ENCODE data around the gene IQSEC1. TPM values are rescaled to one million over a fixed set of nuclear protein-coding genes. Genes with fewer than 3 reads are reported as not detected.

Gene IQSEC1
- total and polyA plus RNA-seq, 10 of the 15 experiments (the other 5 are each of a cell fraction or from before 2014, with no cell fraction given) = 0.92 to 55.2 (median 8.5) TPM

DNA sequence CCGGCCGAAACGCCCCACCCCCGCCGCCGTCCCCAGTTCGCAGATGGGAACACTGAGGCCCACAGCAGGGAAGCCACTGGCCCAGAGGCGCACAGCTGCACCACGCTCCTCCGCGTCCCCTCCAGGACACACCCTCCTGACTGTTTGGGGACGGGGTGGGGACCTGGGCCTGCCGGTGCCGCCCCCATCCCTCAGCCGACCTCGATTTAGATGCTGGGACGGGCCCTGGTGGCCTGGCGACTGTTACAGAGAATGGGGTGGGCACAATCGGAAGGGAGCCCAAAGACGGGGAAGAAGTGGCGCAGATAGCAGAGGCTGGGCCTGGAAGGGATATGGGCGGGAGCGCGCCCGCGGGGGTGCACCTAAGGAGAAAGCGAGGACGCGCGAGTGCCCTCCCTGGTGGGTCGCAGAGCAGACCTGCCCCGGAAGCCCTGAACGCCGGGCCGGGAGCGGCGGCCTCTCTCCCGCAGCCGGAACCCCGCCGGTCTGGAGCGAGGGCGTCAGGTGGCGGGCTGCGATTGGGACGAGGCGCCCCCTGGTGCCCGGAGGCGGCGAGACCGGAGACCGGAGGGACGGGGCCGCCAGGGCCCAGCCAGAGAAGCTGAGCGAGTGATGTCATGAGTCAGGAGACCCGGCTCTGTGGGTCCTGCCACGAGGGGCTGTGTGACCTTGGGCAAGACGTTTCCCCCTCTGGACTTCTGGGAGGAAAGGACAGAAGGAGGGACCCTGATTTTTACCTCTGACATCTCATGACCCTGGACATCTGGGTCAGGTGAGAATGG lies 78.4 kb downstream of the IQSEC1 start (continued):
- TF ChIP-seq, protein P1, sequence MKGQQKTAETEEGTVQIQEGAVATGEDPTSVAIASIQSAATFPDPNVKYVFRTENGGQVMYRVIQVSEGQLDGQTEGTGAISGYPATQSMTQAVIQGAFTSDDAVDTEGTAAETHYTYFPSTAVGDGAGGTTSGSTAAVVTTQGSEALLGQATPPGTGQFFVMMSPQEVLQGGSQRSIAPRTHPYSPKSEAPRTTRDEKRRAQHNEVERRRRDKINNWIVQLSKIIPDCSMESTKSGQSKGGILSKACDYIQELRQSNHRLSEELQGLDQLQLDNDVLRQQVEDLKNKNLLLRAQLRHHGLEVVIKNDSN (IDR thresholded peaks at IDR 0.05; ENCODE audit: borderline replicate concordance, extremely low read length, insufficient read depth, low read depth, low read length) = peak; percentile 40
- TF ChIP-seq, protein P2, sequence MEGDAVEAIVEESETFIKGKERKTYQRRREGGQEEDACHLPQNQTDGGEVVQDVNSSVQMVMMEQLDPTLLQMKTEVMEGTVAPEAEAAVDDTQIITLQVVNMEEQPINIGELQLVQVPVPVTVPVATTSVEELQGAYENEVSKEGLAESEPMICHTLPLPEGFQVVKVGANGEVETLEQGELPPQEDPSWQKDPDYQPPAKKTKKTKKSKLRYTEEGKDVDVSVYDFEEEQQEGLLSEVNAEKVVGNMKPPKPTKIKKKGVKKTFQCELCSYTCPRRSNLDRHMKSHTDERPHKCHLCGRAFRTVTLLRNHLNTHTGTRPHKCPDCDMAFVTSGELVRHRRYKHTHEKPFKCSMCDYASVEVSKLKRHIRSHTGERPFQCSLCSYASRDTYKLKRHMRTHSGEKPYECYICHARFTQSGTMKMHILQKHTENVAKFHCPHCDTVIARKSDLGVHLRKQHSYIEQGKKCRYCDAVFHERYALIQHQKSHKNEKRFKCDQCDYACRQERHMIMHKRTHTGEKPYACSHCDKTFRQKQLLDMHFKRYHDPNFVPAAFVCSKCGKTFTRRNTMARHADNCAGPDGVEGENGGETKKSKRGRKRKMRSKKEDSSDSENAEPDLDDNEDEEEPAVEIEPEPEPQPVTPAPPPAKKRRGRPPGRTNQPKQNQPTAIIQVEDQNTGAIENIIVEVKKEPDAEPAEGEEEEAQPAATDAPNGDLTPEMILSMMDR (IDR thresholded peaks at IDR 0.05 in 2 of 3, conservative IDR thresholded peaks at IDR 0.05 in 1 of 3; ENCODE audit: control insufficient read depth in 2 of 3, extremely low read depth in 1 of 3, insufficient read depth in 1 of 3, low read depth in 3 of 3, low read length in 3 of 3) = peak; percentile 87 to 90 (median 90)
- TF ChIP-seq NR2C2 (IDR thresholded peaks at IDR 0.05; ENCODE audit: borderline replicate concordance, control insufficient read depth, insufficient read length, low read depth) = no peak
- TF ChIP-seq TCF3 (IDR thresholded peaks at IDR 0.05; ENCODE audit: borderline replicate concordance, insufficient read depth, low read depth, low read length) = peak; percentile 55; the same call in 1 of the 2 replicates
- peak; percentile 28; the same call in 1 of the 2 replicates for TF ChIP-seq CREM (IDR thresholded peaks at IDR 0.05; ENCODE audit: low read depth)
- no peak for TF ChIP-seq NBN (IDR thresholded peaks at IDR 0.05)
- peak; percentile 68 to 77; a peak in 3 of 4 replicates for TF ChIP-seq BHLHE40 (IDR thresholded peaks at IDR 0.05; ENCODE audit: borderline replicate concordance in 1 of 2, low read depth in 2 of 2, low read length in 1 of 2)
- TF ChIP-seq MYC (IDR thresholded peaks at IDR 0.05; ENCODE audit: insufficient read depth, insufficient read length, insufficient replicate concordance, low read length, severe bottlenecking) = peak; percentile 12
- peak; percentile 52 for TF ChIP-seq ESRRA (IDR thresholded peaks at IDR 0.05; ENCODE audit: low read length)
- TF ChIP-seq, protein P3, sequence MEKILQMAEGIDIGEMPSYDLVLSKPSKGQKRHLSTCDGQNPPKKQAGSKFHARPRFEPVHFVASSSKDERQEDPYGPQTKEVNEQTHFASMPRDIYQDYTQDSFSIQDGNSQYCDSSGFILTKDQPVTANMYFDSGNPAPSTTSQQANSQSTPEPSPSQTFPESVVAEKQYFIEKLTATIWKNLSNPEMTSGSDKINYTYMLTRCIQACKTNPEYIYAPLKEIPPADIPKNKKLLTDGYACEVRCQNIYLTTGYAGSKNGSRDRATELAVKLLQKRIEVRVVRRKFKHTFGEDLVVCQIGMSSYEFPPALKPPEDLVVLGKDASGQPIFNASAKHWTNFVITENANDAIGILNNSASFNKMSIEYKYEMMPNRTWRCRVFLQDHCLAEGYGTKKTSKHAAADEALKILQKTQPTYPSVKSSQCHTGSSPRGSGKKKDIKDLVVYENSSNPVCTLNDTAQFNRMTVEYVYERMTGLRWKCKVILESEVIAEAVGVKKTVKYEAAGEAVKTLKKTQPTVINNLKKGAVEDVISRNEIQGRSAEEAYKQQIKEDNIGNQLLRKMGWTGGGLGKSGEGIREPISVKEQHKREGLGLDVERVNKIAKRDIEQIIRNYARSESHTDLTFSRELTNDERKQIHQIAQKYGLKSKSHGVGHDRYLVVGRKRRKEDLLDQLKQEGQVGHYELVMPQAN (conservative IDR thresholded peaks at IDR 0.05) = peak; percentile 48; the same call in 1 of the 2 replicates
- TF ChIP-seq NFIC (IDR thresholded peaks at IDR 0.05; ENCODE audit: low read depth, low read length) = no peak
- TF ChIP-seq, protein P4, sequence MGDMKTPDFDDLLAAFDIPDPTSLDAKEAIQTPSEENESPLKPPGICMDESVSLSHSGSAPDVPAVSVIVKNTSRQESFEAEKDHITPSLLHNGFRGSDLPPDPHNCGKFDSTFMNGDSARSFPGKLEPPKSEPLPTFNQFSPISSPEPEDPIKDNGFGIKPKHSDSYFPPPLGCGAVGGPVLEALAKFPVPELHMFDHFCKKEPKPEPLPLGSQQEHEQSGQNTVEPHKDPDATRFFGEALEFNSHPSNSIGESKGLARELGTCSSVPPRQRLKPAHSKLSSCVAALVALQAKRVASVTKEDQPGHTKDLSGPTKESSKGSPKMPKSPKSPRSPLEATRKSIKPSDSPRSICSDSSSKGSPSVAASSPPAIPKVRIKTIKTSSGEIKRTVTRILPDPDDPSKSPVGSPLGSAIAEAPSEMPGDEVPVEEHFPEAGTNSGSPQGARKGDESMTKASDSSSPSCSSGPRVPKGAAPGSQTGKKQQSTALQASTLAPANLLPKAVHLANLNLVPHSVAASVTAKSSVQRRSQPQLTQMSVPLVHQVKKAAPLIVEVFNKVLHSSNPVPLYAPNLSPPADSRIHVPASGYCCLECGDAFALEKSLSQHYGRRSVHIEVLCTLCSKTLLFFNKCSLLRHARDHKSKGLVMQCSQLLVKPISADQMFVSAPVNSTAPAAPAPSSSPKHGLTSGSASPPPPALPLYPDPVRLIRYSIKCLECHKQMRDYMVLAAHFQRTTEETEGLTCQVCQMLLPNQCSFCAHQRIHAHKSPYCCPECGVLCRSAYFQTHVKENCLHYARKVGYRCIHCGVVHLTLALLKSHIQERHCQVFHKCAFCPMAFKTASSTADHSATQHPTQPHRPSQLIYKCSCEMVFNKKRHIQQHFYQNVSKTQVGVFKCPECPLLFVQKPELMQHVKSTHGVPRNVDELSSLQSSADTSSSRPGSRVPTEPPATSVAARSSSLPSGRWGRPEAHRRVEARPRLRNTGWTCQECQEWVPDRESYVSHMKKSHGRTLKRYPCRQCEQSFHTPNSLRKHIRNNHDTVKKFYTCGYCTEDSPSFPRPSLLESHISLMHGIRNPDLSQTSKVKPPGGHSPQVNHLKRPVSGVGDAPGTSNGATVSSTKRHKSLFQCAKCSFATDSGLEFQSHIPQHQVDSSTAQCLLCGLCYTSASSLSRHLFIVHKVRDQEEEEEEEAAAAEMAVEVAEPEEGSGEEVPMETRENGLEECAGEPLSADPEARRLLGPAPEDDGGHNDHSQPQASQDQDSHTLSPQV (IDR thresholded peaks at IDR 0.05) = 0 out of 2 replicates have a peak, but pooled peaks have one; percentile 20
- TF ChIP-seq, protein P5, sequence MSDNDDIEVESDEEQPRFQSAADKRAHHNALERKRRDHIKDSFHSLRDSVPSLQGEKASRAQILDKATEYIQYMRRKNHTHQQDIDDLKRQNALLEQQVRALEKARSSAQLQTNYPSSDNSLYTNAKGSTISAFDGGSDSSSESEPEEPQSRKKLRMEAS (IDR thresholded peaks at IDR 0.05; ENCODE audit: low read depth, low read length) = peak; percentile 69; the same call in 1 of the 2 replicates
- TF ChIP-seq, protein P6, sequence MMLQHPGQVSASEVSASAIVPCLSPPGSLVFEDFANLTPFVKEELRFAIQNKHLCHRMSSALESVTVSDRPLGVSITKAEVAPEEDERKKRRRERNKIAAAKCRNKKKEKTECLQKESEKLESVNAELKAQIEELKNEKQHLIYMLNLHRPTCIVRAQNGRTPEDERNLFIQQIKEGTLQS (IDR thresholded peaks at IDR 0.05; ENCODE audit: borderline replicate concordance, extremely low read depth, low read depth, low read length) = 0 out of 2 replicates have a peak, but pooled peaks have one; percentile 22
- peak; percentile 75 for TF ChIP-seq POLR2A (IDR thresholded peaks at IDR 0.05; ENCODE audit: low read depth, low read length)

All from GM12878 (cell line).